Measurements from ENCODE around the gene PVRIG. TPM values are rescaled to one million over a fixed set of nuclear protein-coding genes. Genes with fewer than 3 reads are reported as not detected.
"Not testable (repeated sequence)": the region's sequence is repeated elsewhere in the genome, so short reads cannot be mapped to it uniquely, and the experiment has no call there.

The PVRIG gene
- total and polyA plus RNA-seq, 3 donors from 2014 or later, result 2.6 to 3.3 (median 3.0) TPM

- peaks cover under 1% of the 10 kb centered on the region for H3K4me1 ChIP-seq
- H3K27me3 ChIP-seq, result no peaks in the 10 kb centered on the region
- H3K4me3 ChIP-seq, result no peak overlapping the region
- no peaks in the 10 kb centered on the region for H3K9me3 ChIP-seq
- H3K36me3 ChIP-seq (ENCODE audit: low read depth, missing control alignments), result no peaks in the 10 kb centered on the region
- no peak for DNase-seq
- H3K27ac ChIP-seq, result no peak overlapping the region
- WGBS, 2 donors, result 68 to 84% methylated on average over 4 to 5 of the region's 5 CpGs
- no peak for TF ChIP-seq CTCF (IDR thresholded peaks at IDR 0.05)
- TF ChIP-seq POLR2A (IDR thresholded peaks at IDR 0.05), result no peak
- intact Hi-C loops (cut with DNase I; ENCODE audit: low total_unique reads), result no loop called here
Observed at GRCh38 chr7:100210805-100211204, 8.9 kb upstream of the PVRIG start.

GRCh38 chr7:100211342-100211780 is 8.4 kb upstream of the PVRIG start:
- WGBS, 2 donors, result 85 to 88% methylated on average over 7 of the region's 7 CpGs
- no peaks in the 10 kb centered on the region for H3K9me3 ChIP-seq
- intact Hi-C loops (cut with DNase I; ENCODE audit: low total_unique reads), result no loop called here
- H3K36me3 ChIP-seq (ENCODE audit: low read depth, missing control alignments), result no peaks in the 10 kb centered on the region
- no peak for DNase-seq
- H3K4me1 ChIP-seq, result peaks cover 6% of the 10 kb centered on the region
- TF ChIP-seq CTCF (IDR thresholded peaks at IDR 0.05) (no peak), POLR2A (IDR thresholded peaks at IDR 0.05) (no peak)
- H3K4me3 ChIP-seq, result no peak overlapping the region
- H3K27ac ChIP-seq, result no peak overlapping the region
- H3K27me3 ChIP-seq, result no peaks in the 10 kb centered on the region

GRCh38 chr7:100212631-100213286 is 7.0 kb upstream of the PVRIG start:
- DNase-seq, result no peak

GRCh38 chr7:100213672-100214071 is 6.1 kb upstream of the PVRIG start:
- intact Hi-C loops (cut with DNase I; ENCODE audit: low total_unique reads), result no loop called here
- TF ChIP-seq CTCF (IDR thresholded peaks at IDR 0.05), result no peak
- WGBS, 2 donors, result 71 to 97% methylated on average over 3 to 6 of the region's 6 CpGs
- DNase-seq, result no peak
- Histone ChIP-seq H3K9me3 (no peaks in the 10 kb centered on the region), H3K27me3 (no peaks in the 10 kb centered on the region), H3K36me3 (ENCODE audit: low read depth, missing control alignments) (no peaks in the 10 kb centered on the region), H3K4me3 (no peak overlapping the region), H3K4me1 (peaks cover 7% of the 10 kb centered on the region), H3K27ac (no peak overlapping the region)

More at GRCh38 chr7:100212631-100213286, 7.0 kb upstream of the PVRIG start:
- Histone ChIP-seq H3K27me3 (no peaks in the 10 kb centered on the region), H3K9me3 (no peaks in the 10 kb centered on the region), H3K4me1 (peaks cover 7% of the 10 kb centered on the region), H3K36me3 (ENCODE audit: low read depth, missing control alignments) (no peaks in the 10 kb centered on the region), H3K4me3 (no peak overlapping the region), H3K27ac (no peak overlapping the region)
- TF ChIP-seq POLR2A (IDR thresholded peaks at IDR 0.05), result no peak
- TF ChIP-seq CTCF (IDR thresholded peaks at IDR 0.05), result no peak
- 90% methylated on average over 5 of the region's 5 CpGs for WGBS, 2 donors
- intact Hi-C loops (cut with DNase I; ENCODE audit: low total_unique reads), result no loop called here

- H3K4me3 ChIP-seq; H3K27ac ChIP-seq; intact Hi-C loops (cut with DNase I; ENCODE audit: low total_unique reads); H3K4me1 ChIP-seq; H3K27me3 ChIP-seq; H3K9me3 ChIP-seq; H3K36me3 ChIP-seq (ENCODE audit: low read depth, missing control alignments); DNase-seq: not testable (repeated sequence)
- 85 to 92% methylated on average over 4 to 5 of the region's 5 CpGs for WGBS, 2 donors
Observed at GRCh38 chr7:100214356-100214755, 5.4 kb upstream of the PVRIG start.

All from testis (tissue), 3 donors.